Activated T-cell treated with anti-CD3 and anti-CD28 coated beads for 48 hours (primary cell): Measurements from ENCODE around the gene PTPN3.

Experiments used
- DNase-seq: peaks from one replicate; pipeline ENCODE4 v3.0.0-alpha.2; 2020; ENCODE audit warnings: low read depth

The PTPN3 gene

DNA sequence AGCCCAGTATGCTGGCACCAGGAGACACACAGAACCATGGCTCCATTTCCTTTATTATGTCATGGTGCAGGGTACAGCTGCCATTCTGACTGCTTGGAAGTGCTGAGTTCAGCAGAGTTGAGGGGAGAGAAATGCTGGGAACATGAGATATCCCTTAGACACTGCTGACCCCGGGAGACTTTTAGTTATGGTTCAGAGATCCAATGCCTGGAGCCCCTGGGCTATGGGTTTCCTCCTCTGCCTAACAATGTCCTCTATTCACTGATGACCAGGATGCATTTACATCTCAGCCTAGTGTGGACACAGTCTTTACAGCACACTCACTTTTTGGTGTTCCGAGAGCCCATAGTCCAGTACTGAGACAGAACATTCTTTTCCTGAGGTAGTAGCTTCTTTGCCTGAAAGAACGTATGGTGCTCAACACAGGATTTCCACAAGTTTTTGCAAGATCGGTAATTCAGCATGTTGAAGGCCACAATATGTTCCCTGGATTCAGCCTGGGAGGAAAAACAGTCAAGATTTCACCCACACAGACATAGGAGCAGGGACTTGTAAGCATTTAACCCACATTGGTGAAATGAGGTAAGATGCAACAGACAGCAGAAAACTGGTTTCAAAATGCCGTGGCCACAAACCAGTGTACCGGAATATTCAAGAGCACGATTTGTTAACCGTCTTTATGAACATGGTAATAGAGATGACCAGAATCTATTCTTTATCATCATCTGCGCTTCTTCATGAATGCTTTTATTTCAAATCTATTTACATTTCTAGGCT lies 71.3 kb downstream of the PTPN3 start:
- no peak for DNase-seq

GRCh38 chr9:109424618-109425017 lies 73.5 kb downstream of the PTPN3 start:
- DNase-seq, result no peak

- no peak for DNase-seq
These were observed 74.2 kb downstream of the PTPN3 start for GRCh38 chr9:109423877-109424276.

GRCh38 chr9:109422641-109423040 lies 75.5 kb downstream of the PTPN3 start:
- no peak for DNase-seq

- no peak for DNase-seq
These were observed 76.8 kb downstream of the PTPN3 start for GRCh38 chr9:109421026-109421970.

DNA sequence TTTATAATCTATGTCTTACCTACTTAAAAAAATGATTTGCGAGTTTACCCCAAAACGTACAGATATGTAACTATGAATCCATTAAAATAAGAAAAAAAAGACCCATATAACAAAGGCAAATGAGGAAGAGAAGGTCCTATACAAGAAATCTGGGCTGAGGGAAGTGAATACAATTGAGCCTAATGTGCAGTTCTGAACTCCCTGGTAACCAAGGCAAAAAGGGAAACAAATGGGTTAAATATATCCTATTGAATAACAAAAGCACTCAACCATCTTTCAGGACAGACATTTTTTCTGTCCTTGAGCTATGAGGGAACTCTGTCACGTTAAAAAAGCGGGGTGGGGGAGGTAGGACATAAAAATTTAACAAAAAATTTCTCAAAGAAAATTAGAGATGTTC lies 78.6 kb downstream of the PTPN3 start:
- no peak for DNase-seq

DNA sequence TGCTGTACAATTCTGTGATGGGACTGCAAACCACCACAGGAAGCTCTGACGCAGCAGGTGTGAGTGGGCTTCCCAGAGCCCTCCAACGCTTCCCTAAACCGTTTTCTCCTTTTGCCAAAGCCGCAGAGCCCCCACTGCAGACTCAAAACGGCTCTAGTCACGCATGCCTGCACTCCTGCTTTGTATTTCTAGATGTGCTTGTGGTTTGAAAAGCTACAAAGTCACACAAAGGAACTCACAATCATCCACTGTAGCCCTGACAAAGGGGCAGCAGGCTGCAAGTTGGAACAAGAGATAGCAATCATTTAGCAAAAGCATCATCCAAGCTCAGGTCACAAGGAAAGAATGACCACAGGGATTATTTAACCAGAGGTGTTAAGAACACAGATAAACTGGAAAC lies 79.3 kb downstream of the PTPN3 start:
- DNase-seq, result no peak

DNA sequence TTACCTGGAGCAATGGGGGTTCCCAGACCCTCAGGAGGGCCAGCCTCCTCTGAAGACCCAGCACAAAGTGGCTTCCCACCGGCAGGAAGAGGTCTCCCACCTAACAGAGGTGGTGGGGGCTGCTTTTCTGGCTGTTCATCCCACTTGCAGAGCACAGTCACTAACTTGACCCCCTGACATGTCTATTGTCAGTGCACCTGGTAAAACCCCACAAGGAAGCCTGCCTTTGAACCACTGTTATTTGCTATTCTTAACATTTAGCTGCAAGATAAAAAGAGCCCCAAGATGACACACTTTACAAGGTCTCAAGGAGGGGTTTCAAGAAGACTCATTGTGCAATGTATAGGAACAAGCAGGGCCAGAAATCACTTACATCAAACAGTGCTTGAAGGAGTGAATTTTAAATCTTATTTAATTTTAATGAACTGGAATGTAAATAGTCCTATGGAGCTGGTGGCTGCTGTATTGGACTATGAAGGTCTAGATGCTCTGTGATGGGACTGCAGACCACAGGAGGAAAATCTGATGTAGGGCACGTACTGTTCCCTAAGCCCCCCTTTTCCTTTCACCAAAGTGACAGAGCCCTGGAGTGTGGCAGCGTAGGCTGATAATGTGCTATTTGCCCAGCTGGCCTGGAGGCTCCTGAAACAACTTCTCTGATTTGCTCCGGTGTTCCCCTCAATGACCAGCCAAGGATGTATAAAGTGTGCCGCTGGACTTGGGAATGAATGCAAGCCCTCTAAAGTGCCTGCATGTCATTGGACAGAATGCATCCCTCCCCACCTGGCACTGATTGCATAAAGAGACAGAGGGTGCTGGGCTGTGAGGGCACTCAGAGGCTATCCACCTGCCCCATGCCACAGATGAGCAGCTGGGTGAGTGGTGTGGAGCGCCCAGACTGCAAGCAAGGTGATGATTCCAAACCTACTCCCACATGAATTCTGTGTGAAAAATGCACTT lies 80.2 kb downstream of the PTPN3 start:
- no peak for DNase-seq

GRCh38 chr9:109417054-109417453 lies 81.1 kb downstream of the PTPN3 start:
- no peak for DNase-seq

DNA sequence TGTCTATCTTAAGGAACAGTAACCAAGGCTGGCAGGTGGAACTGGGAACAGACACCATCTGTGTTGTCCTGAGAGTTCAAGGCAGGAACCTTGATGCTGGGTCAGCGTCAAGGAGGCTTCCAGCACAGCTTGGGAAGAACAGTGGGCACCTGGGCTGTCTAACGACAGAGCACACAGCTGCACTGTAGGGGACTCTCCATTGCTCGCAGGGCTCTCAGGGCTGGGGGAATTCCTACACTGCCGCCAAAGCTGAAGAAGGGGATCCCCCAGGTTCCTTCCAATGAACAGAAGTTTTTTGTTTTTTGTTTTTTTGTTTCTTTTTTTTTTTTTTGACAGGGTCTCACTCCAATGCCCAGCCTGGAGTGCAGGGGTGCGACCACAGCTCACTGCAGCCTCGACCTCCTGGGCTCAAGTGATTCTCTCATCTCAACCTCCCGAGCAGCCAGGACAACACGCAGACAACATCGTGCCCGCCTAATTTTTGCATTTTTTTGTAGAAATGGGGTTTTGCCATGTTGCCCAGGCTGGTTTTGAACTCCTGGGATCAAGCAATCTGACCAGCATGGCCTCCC lies 81.9 kb downstream of the PTPN3 start:
- DNase-seq, result peak; percentile 17

GRCh38 chr9:109414125-109414785 lies 83.9 kb downstream of the PTPN3 start:
- DNase-seq, result no peak

- DNase-seq, result peak; percentile 15
These were observed 86.2 kb downstream of the PTPN3 start for GRCh38 chr9:109411798-109412352.

GRCh38 chr9:109411069-109411761 lies 86.9 kb downstream of the PTPN3 start:
- DNase-seq, result no peak

DNA sequence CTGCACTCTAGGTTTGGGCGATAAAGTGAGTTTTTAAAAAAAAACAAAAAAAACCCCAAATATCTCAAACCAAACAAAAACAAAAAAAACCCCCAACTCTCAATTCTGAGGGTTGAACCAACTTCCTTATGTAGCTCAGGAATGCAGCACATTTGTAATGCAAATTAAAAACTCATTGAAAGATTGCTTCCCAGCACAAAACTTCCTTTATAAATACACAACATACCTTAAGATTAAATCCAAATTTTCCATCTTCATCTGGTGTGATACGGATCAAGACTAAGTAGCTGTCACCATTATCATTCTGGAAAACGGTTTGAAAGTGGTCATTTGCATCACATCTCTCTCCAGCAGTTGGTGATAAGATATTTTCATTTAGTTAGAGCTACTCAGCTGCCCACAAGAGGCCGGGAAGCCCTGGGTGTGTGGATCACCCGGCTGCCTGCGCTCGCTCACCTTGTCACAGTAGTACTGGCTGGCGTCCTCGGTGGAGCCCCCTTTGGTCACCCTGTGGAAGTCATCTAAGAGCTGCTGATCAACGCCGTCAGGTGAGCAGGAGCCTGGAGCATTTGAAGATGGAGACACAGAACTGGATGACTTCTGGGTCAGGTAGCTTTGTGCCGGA lies 88.2 kb downstream of the PTPN3 start:
- peak; percentile 28 for DNase-seq

- no peak for DNase-seq
These were observed 89.2 kb downstream of the PTPN3 start for GRCh38 chr9:109408759-109409462.

- DNase-seq, result no peak
These were observed 94.3 kb downstream of the PTPN3 start for GRCh38 chr9:109403766-109404320.

DNA sequence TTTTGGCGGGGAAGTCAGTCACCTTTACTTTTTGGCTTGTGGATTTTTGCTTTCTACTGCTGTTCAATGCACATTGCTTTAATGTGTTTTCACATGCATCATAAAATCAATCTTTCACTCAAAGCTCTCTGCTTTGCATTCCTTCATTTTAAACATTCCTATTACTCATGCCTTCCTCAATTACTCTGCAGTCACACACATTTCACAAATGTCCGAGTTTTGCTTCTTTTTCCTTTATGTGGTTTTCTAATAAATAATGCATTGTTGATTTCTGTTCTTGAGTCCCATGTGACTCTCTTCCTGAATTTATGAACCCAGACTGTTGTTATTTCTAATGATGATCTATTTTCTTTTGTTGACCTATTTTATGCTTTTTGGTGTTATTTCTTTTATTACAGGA lies 95.0 kb downstream of the PTPN3 start:
- DNase-seq, result no peak

GRCh38 chr9:109401990-109402318 lies 96.2 kb downstream of the PTPN3 start:
- no peak for DNase-seq
